ENCODE measurements around the gene ELF4. TPM values are rescaled to one million over a fixed set of nuclear protein-coding genes. Genes with fewer than 3 reads are reported as not detected.
A peak's percentile ranks its signal among the peaks of the same experiment; 100 is the strongest.

Gene ELF4
- total and polyA plus RNA-seq, 2 experiments from 2014 or later, result 0.50 to 1.8 TPM

DNA sequence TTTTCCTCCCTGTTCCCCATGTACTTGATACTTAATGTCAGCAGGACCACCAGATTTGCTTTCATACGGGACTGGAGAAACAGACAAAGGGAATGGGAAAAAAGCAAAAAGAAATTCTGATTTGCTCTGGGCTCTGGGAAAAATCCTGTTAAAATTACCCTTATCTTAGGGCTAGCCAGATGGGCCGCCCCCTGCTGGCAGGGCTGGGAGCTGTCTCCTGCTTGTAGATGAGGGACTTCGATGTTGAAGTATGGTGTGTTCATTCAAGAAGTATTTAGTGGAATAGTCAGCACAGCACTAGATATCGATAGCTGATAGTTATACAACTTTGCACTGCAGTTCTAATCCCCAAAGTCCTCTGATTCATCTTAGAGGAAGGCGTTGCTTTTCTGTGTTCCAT is 82.1 kb downstream of the ELF4 start:
- H3K4me2 ChIP-seq, result no peak overlapping the region
- no peaks in the 10 kb centered on the region for H3F3A ChIP-seq (replicated peaks; ENCODE audit: low read depth)
- no peak overlapping the region for H2AFZ ChIP-seq
- H3K4me3 ChIP-seq, result no peak overlapping the region
- H3K4me1 ChIP-seq (ENCODE audit: insufficient read depth), result no peaks in the 10 kb centered on the region
- H3K4me1 Mint-ChIP-seq, result peaks cover 14% of the 10 kb centered on the region; the same call in 2 of the 3 replicates
- no peak overlapping the region for H3K27ac Mint-ChIP-seq
- no peaks in the 10 kb centered on the region for H3K9me3 Mint-ChIP-seq
- no peak for ATAC-seq
- H3K79me2 ChIP-seq (replicated peaks; ENCODE audit: insufficient read depth), result no peaks in the 10 kb centered on the region
- H4K20me1 ChIP-seq (replicated peaks; ENCODE audit: insufficient read depth), result no peaks in the 10 kb centered on the region
- H3K9me2 ChIP-seq (ENCODE audit: insufficient read depth), result no peaks in the 10 kb centered on the region
- H3K4me3 Mint-ChIP-seq, result no peak overlapping the region
- H3K27me3 ChIP-seq (ENCODE audit: insufficient read depth), result no peaks in the 10 kb centered on the region
- H3K36me3 Mint-ChIP-seq (ENCODE audit: low read depth), result no peaks in the 10 kb centered on the region
- no peaks in the 10 kb centered on the region for H3K36me3 ChIP-seq (ENCODE audit: insufficient read depth)
- no peak for TF ChIP-seq POLR2AphosphoS5 (IDR thresholded peaks at IDR 0.05; ENCODE audit: low read depth)
- no peak for TF ChIP-seq EZH2 (IDR thresholded peaks at IDR 0.05; ENCODE audit: low read depth, unreplicated experiment)
- no peak for TF ChIP-seq ZNF114 (CRISPR knock-in tag; IDR thresholded peaks at IDR 0.05)
- no peak for TF ChIP-seq EZH2phosphoT487 (IDR thresholded peaks at IDR 0.05; ENCODE audit: unreplicated experiment)
- TF ChIP-seq, protein P1, sequence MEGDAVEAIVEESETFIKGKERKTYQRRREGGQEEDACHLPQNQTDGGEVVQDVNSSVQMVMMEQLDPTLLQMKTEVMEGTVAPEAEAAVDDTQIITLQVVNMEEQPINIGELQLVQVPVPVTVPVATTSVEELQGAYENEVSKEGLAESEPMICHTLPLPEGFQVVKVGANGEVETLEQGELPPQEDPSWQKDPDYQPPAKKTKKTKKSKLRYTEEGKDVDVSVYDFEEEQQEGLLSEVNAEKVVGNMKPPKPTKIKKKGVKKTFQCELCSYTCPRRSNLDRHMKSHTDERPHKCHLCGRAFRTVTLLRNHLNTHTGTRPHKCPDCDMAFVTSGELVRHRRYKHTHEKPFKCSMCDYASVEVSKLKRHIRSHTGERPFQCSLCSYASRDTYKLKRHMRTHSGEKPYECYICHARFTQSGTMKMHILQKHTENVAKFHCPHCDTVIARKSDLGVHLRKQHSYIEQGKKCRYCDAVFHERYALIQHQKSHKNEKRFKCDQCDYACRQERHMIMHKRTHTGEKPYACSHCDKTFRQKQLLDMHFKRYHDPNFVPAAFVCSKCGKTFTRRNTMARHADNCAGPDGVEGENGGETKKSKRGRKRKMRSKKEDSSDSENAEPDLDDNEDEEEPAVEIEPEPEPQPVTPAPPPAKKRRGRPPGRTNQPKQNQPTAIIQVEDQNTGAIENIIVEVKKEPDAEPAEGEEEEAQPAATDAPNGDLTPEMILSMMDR (conservative IDR thresholded peaks at IDR 0.05; ENCODE audit: low read depth in 2 of 2), result peak; percentile 58 to 66
- no peak overlapping the region for H3K27ac ChIP-seq (ENCODE audit: low read depth)
- peaks cover 6% of the 10 kb centered on the region for H3K27me3 Mint-ChIP-seq (ENCODE audit: insufficient read depth, low read depth, poor library complexity)
- DNase-seq (ENCODE audit: low spot score), result peak; percentile 36

DNA sequence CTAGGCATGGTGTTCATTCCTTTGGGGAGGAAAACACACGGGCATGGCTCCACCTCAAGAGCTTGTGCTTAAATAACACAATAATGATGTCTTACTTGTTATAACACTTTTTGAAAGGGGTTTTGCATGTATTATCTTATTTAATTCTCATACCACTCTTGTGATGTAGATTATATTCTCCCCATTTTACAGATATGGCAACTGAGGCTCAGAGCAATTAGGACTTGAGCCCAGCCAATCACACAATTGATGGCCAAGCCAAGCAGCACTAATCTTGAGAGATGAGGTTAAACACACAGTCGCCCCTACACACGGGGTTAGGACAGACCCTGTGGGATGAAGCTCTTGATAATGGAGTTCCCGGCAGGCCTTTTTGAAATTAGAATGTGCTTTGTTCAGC is 82.7 kb downstream of the ELF4 start:
- Histone ChIP-seq H3K9me2 (ENCODE audit: insufficient read depth) (no peaks in the 10 kb centered on the region), H3F3A (replicated peaks; ENCODE audit: low read depth) (no peaks in the 10 kb centered on the region), H3K27me3 (ENCODE audit: insufficient read depth) (no peaks in the 10 kb centered on the region), H3K4me2 (no peak overlapping the region), H3K27ac (ENCODE audit: low read depth) (no peak overlapping the region), H3K36me3 (ENCODE audit: insufficient read depth) (no peaks in the 10 kb centered on the region), H2AFZ (no peak overlapping the region), H3K79me2 (replicated peaks; ENCODE audit: insufficient read depth) (no peaks in the 10 kb centered on the region), H3K4me1 (ENCODE audit: insufficient read depth) (no peaks in the 10 kb centered on the region), H4K20me1 (replicated peaks; ENCODE audit: insufficient read depth) (no peaks in the 10 kb centered on the region), H3K4me3 (no peak overlapping the region)
- Mint-ChIP-seq H3K27me3 (ENCODE audit: insufficient read depth, low read depth, poor library complexity) (peaks cover 6% of the 10 kb centered on the region), H3K4me1 (peaks cover 14% of the 10 kb centered on the region; the same call in 2 of the 3 replicates), H3K27ac (no peak overlapping the region), H3K36me3 (ENCODE audit: low read depth) (no peaks in the 10 kb centered on the region; the same call in 2 of the 3 replicates), H3K4me3 (no peak overlapping the region), H3K9me3 (no peaks in the 10 kb centered on the region)
- ATAC-seq (no peak), DNase-seq (ENCODE audit: low spot score) (no peak)
- TF ChIP-seq, protein P2, sequence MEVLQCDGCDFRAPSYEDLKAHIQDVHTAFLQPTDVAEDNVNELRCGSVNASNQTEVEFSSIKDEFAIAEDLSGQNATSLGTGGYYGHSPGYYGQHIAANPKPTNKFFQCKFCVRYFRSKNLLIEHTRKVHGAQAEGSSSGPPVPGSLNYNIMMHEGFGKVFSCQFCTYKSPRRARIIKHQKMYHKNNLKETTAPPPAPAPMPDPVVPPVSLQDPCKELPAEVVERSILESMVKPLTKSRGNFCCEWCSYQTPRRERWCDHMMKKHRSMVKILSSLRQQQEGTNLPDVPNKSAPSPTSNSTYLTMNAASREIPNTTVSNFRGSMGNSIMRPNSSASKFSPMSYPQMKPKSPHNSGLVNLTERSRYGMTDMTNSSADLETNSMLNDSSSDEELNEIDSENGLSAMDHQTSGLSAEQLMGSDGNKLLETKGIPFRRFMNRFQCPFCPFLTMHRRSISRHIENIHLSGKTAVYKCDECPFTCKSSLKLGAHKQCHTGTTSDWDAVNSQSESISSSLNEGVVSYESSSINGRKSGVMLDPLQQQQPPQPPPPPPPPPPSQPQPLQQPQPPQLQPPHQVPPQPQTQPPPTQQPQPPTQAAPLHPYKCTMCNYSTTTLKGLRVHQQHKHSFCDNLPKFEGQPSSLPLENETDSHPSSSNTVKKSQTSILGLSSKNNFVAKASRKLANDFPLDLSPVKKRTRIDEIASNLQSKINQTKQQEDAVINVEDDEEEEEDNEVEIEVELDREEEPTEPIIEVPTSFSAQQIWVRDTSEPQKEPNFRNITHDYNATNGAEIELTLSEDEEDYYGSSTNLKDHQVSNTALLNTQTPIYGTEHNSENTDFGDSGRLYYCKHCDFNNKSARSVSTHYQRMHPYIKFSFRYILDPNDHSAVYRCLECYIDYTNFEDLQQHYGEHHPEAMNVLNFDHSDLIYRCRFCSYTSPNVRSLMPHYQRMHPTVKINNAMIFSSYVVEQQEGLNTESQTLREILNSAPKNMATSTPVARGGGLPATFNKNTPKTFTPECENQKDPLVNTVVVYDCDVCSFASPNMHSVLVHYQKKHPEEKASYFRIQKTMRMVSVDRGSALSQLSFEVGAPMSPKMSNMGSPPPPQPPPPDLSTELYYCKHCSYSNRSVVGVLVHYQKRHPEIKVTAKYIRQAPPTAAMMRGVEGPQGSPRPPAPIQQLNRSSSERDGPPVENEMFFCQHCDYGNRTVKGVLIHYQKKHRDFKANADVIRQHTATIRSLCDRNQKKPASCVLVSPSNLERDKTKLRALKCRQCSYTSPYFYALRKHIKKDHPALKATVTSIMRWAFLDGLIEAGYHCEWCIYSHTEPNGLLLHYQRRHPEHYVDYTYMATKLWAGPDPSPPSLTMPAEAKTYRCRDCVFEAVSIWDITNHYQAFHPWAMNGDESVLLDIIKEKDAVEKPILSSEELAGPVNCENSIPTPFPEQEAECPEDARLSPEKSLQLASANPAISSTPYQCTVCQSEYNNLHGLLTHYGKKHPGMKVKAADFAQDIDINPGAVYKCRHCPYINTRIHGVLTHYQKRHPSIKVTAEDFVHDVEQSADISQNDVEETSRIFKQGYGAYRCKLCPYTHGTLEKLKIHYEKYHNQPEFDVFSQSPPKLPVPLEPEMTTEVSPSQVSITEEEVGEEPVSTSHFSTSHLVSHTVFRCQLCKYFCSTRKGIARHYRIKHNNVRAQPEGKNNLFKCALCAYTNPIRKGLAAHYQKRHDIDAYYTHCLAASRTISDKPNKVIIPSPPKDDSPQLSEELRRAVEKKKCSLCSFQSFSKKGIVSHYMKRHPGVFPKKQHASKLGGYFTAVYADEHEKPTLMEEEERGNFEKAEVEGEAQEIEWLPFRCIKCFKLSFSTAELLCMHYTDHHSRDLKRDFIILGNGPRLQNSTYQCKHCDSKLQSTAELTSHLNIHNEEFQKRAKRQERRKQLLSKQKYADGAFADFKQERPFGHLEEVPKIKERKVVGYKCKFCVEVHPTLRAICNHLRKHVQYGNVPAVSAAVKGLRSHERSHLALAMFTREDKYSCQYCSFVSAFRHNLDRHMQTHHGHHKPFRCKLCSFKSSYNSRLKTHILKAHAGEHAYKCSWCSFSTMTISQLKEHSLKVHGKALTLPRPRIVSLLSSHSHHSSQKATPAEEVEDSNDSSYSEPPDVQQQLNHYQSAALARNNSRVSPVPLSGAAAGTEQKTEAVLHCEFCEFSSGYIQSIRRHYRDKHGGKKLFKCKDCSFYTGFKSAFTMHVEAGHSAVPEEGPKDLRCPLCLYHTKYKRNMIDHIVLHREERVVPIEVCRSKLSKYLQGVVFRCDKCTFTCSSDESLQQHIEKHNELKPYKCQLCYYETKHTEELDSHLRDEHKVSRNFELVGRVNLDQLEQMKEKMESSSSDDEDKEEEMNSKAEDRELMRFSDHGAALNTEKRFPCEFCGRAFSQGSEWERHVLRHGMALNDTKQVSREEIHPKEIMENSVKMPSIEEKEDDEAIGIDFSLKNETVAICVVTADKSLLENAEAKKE (CRISPR knock-in tag; IDR thresholded peaks at IDR 0.05), result no peak
- TF ChIP-seq STAT1 (IDR thresholded peaks at IDR 0.05; ENCODE audit: unreplicated experiment) (no peak), JUNB (IDR thresholded peaks at IDR 0.05; ENCODE audit: unreplicated experiment) (no peak), ZNF331 (CRISPR knock-in tag; IDR thresholded peaks at IDR 0.05; ENCODE audit: low read depth) (no peak), ZNF114 (CRISPR knock-in tag; IDR thresholded peaks at IDR 0.05) (no peak)
- TF ChIP-seq, protein P3, sequence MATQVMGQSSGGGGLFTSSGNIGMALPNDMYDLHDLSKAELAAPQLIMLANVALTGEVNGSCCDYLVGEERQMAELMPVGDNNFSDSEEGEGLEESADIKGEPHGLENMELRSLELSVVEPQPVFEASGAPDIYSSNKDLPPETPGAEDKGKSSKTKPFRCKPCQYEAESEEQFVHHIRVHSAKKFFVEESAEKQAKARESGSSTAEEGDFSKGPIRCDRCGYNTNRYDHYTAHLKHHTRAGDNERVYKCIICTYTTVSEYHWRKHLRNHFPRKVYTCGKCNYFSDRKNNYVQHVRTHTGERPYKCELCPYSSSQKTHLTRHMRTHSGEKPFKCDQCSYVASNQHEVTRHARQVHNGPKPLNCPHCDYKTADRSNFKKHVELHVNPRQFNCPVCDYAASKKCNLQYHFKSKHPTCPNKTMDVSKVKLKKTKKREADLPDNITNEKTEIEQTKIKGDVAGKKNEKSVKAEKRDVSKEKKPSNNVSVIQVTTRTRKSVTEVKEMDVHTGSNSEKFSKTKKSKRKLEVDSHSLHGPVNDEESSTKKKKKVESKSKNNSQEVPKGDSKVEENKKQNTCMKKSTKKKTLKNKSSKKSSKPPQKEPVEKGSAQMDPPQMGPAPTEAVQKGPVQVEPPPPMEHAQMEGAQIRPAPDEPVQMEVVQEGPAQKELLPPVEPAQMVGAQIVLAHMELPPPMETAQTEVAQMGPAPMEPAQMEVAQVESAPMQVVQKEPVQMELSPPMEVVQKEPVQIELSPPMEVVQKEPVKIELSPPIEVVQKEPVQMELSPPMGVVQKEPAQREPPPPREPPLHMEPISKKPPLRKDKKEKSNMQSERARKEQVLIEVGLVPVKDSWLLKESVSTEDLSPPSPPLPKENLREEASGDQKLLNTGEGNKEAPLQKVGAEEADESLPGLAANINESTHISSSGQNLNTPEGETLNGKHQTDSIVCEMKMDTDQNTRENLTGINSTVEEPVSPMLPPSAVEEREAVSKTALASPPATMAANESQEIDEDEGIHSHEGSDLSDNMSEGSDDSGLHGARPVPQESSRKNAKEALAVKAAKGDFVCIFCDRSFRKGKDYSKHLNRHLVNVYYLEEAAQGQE (IDR thresholded peaks at IDR 0.05; ENCODE audit: unreplicated experiment), result no peak
